K562 (cell line): ENCODE measurements around the gene LTBR. TPM values are rescaled to one million over a fixed set of nuclear protein-coding genes. Genes with fewer than 3 reads are reported as not detected.

ENCODE experiments used
- BRD9 ChIP-seq: fragments of 450-650 bp; IDR thresholded peaks from 2 replicates; pipeline ENCODE4 v1.6.1; 2018; ENCODE audit warnings: low read depth; ENCODE audit not compliant: partially characterized antibody
- C11orf30 ChIP-seq: fragments of 450-650 bp; IDR thresholded peaks from 2 replicates; pipeline ENCODE4 v1.6.1; 2016; ENCODE audit warnings: low read depth, mild to moderate bottlenecking
- CAMTA2 ChIP-seq: fragments of 250-450 bp; sonication (Bioruptor Pico); conservative IDR thresholded peaks from 2 replicates; pipeline ENCODE4 v1.5.1; 2022
- EP400 ChIP-seq: fragments of 450-650 bp; IDR thresholded peaks from 2 replicates; pipeline ENCODE4 v1.6.1; 2017; ENCODE audit warnings: antibody characterized with exemption, mild to moderate bottlenecking, moderate library complexity
- EZH2 ChIP-seq: IDR thresholded peaks from 2 replicates; pipeline ENCODE4 v1.6.1; 2012; ENCODE audit warnings: low read depth, mild to moderate bottlenecking, inconsistent platforms, low read length, borderline replicate concordance
- HDAC3 ChIP-seq: fragments of 450-650 bp; IDR thresholded peaks from 2 replicates; pipeline ENCODE4 v1.6.1; 2018; ENCODE audit warnings: borderline replicate concordance, mild to moderate bottlenecking, moderate library complexity; ENCODE audit not compliant: partially characterized antibody
- HEY1 ChIP-seq: fragments of 250-450 bp; sonication (Bioruptor Pico); IDR thresholded peaks from 2 replicates; pipeline ENCODE4 v1.5.0; 2020; ENCODE audit warnings: mild to moderate bottlenecking, moderate library complexity, borderline replicate concordance
- MAZ ChIP-seq, 2 experiments: fragments of 450-650 bp in 1 of 2; sonication (generic) in 1 of 2; formaldehyde crosslinking; IDR thresholded peaks in 1 of 2; conservative IDR thresholded peaks in 1 of 2; 2 replicates each; pipeline versions ENCODE4 v1.4.0 to v1.5.0; 2020; ENCODE audit warnings: mild to moderate bottlenecking in 1 of 2, missing genetic modification reagents in 1 of 2
- MED1 ChIP-seq: sonication (generic); formaldehyde crosslinking; IDR thresholded peaks from 2 replicates; pipeline ENCODE4 v1.8.1; 2023; ENCODE audit warnings: missing genetic modification reagents, borderline replicate concordance
- MYC ChIP-seq, 2 experiments: fragments of 250-450 bp in 1 of 2; sonication (Bioruptor Pico) in 1 of 2; IDR thresholded peaks; 2 replicates each; pipeline versions ENCODE4 v1.5.1 to v1.6.1; 2012 to 2021; ENCODE audit warnings: low read depth in 2 of 2, borderline replicate concordance in 1 of 2, improper control_type of control experiment in 1 of 2, low read length in 1 of 2, mild to moderate bottlenecking in 1 of 2, moderate library complexity in 1 of 2
- NR2C2 ChIP-seq, 2 experiments: fragments of 200-800 bp in 1 of 2; sonication (Bioruptor generic) in 1 of 2; sonication (generic) in 1 of 2; formaldehyde crosslinking in 1 of 2; IDR thresholded peaks; 2 replicates each; pipeline versions ENCODE4 v1.6.1 to v1.8.0; 2016 to 2022; ENCODE audit warnings: mild to moderate bottlenecking in 1 of 2, missing compliant biosample characterization in 1 of 2, missing genetic modification characterization in 1 of 2, missing genetic modification reagents in 1 of 2
- PHF8 ChIP-seq: fragments of 200-600 bp; sonication (generic); IDR thresholded peaks from 2 replicates; pipeline ENCODE4 v1.6.1; 2012; ENCODE audit warnings: mixed run types, mild to moderate bottlenecking, inconsistent platforms, low read length, moderate library complexity, borderline replicate concordance
- RBBP5 ChIP-seq: fragments of 200-600 bp; sonication (generic); IDR thresholded peaks from 2 replicates; pipeline ENCODE4 v1.6.1; 2012; ENCODE audit warnings: borderline replicate concordance, mild to moderate bottlenecking, low read length, control low read depth, inconsistent platforms; ENCODE audit not compliant: insufficient read depth, poor library complexity, severe bottlenecking
- ZEB2 ChIP-seq: fragments of 450-650 bp; IDR thresholded peaks from 2 replicates; pipeline ENCODE4 v1.6.1; 2016
- ZNF12 ChIP-seq: sonication (generic); formaldehyde crosslinking; IDR thresholded peaks from 2 replicates; pipeline ENCODE4 v1.4.0; 2020; ENCODE audit warnings: mild to moderate bottlenecking, missing genetic modification reagents
- ZNF224 ChIP-seq: sonication (generic); formaldehyde crosslinking; IDR thresholded peaks from 2 replicates; pipeline ENCODE4 v1.8.0; 2022; ENCODE audit warnings: mild to moderate bottlenecking, missing genetic modification reagents
- ZNF23 ChIP-seq: fragments of 250-450 bp; sonication (Bioruptor Pico); IDR thresholded peaks from 2 replicates; pipeline ENCODE4 v1.4.0; 2020; ENCODE audit warnings: mild to moderate bottlenecking
- ZNF232 ChIP-seq: sonication (generic); formaldehyde crosslinking; IDR thresholded peaks from 2 replicates; pipeline ENCODE4 v1.8.0; 2022; ENCODE audit warnings: mild to moderate bottlenecking, missing genetic modification reagents
- ZNF263 ChIP-seq: sonication (generic); formaldehyde crosslinking; IDR thresholded peaks from 2 replicates; pipeline ENCODE4 v1.8.0; 2022; ENCODE audit warnings: mild to moderate bottlenecking, missing genetic modification reagents, borderline replicate concordance
- polyA plus RNA-seq, 8 experiments: library from polyadenylated mRNA; depleted of rRNA in 4 of 8; stranded (reverse) in 5 of 8; unstranded in 3 of 8; fragments of >200 nt; fragmentation: Nextera tagmentation in 2 of 8; fragmentation: Illumina TruSeq in 1 of 8; extraction: Ambion mirVana in 2 of 8; extraction: Trizol in 1 of 8; gene quantifications; 2 replicates each; pipeline versions ENCODE4 v1.2.1 to v1.2.3, GENCODE V29; 2011 to 2014; ENCODE audit warnings: inconsistent platforms in 1 of 8, missing spikeins in 1 of 8
- total RNA-seq, 7 experiments: library from RNA; depleted of rRNA in 6 of 7; stranded (reverse); fragments of >200 nt in 6 of 7; fragmentation: Illumina TruSeq in 2 of 7; extraction: Trizol in 2 of 7; gene quantifications; 2 replicates each; pipeline versions ENCODE4 v1.2.1 to v1.2.3, GENCODE V29; 2011 to 2021; ENCODE audit warnings: low replicate concordance in 1 of 7
- TF ChIP-seq, protein P1 (sequence below): sonication (generic); formaldehyde crosslinking; IDR thresholded peaks from 2 replicates; pipeline ENCODE4 v1.8.0; 2022; ENCODE audit warnings: missing genetic modification reagents, mild to moderate bottlenecking, moderate library complexity, borderline replicate concordance
- TF ChIP-seq, protein P2 (sequence below): fragments of 150-350 bp; IDR thresholded peaks from 2 replicates; pipeline ENCODE4 v1.6.1; 2014; ENCODE audit warnings: low read depth, mild to moderate bottlenecking, low read length, borderline replicate concordance
- TF ChIP-seq, protein P3 (sequence below): sonication (generic); formaldehyde crosslinking; IDR thresholded peaks from 2 replicates; pipeline ENCODE4 v1.5.0; 2020; ENCODE audit warnings: missing genetic modification reagents

LTBR gene
- total and polyA plus RNA-seq, 9 of the 15 experiments (the other 6 are each of a cell fraction or from before 2014, with no cell fraction given) = 0.96 to 69.0 (median 35.3) TPM

DNA sequence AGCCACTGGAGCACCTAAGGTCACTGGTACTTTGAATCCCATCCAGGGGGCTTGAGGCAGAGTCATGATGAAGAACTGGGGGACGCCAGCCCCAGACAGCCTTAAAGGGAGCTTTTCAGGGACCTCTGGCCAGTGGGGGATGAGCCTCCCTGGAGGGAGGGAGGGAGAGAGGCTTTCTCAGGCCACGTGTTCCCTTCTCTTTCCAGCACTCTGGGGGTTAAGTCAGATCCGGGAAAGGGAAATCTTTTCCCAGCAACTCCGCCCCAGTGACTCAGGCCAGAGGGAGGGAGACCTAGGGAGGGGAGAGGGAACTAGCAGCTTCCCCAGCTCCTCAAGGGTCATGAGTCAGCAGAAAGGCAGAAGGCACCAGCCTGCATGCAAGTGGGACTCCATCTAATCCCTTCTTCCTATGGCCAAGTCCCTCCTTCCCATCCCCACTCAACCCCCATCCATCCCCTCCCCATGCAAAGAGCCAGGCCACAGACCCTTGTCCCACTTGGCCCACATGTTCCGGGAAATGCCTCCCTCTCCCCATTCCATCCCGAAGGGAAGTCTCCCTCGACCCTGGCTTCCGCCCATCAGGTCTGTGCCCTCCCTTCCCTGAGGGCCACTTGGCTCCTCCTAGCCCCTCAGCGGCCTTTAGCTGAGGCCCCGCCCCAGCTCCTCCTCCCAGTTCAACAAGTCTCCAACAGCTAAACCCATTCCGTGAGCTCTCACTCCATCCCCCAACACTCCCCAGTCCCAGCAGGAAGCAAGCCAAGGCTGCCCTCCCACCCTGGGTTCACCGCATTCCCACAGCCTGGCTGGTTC, 47.7 kb upstream of the LTBR start (continued):
- TF ChIP-seq HDAC3 (no peak), HEY1 (CRISPR knock-in tag) (no peak), ZEB2 (no peak), CAMTA2 (no peak), BRD9 (no peak), MYC (IDR thresholded peaks at IDR 0.05; ENCODE audit: low read depth, low read length) (peak; percentile 93), MYC (CRISPR knock-in tag; IDR thresholded peaks at IDR 0.05; ENCODE audit: borderline replicate concordance, low read depth) (0 out of 2 replicates have a peak, but pooled peaks have one; percentile 1), ZNF12 (CRISPR knock-in tag) (no peak), MAZ (CRISPR knock-in tag; conservative IDR thresholded peaks at IDR 0.05 in 1 of 2, IDR thresholded peaks at IDR 0.05 in 1 of 2) (peak; percentile 44 to 85), ZNF23 (CRISPR knock-in tag) (no peak), ZNF232 (CRISPR knock-in tag) (no peak), PHF8 (peak; percentile 42; the same call in 1 of the 2 replicates), ZNF224 (CRISPR knock-in tag) (no peak), ZNF263 (no peak), EZH2 (no peak), NR2C2 (CRISPR knock-in tag; IDR thresholded peaks at IDR 0.05) (no peak), NR2C2 (tag; IDR thresholded peaks at IDR 0.05) (peak; percentile 62), RBBP5 (peak; percentile 37), EP400 (peak; percentile 90), MED1 (CRISPR knock-in tag) (no peak), C11orf30 (peak; percentile 100)
- TF ChIP-seq, protein P1, sequence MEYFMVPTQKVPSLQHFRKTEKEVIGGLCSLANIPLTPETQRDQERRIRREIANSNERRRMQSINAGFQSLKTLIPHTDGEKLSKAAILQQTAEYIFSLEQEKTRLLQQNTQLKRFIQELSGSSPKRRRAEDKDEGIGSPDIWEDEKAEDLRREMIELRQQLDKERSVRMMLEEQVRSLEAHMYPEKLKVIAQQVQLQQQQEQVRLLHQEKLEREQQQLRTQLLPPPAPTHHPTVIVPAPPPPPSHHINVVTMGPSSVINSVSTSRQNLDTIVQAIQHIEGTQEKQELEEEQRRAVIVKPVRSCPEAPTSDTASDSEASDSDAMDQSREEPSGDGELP (CRISPR knock-in tag) = no peak; the same call in 1 of the 2 replicates
- TF ChIP-seq, protein P2, sequence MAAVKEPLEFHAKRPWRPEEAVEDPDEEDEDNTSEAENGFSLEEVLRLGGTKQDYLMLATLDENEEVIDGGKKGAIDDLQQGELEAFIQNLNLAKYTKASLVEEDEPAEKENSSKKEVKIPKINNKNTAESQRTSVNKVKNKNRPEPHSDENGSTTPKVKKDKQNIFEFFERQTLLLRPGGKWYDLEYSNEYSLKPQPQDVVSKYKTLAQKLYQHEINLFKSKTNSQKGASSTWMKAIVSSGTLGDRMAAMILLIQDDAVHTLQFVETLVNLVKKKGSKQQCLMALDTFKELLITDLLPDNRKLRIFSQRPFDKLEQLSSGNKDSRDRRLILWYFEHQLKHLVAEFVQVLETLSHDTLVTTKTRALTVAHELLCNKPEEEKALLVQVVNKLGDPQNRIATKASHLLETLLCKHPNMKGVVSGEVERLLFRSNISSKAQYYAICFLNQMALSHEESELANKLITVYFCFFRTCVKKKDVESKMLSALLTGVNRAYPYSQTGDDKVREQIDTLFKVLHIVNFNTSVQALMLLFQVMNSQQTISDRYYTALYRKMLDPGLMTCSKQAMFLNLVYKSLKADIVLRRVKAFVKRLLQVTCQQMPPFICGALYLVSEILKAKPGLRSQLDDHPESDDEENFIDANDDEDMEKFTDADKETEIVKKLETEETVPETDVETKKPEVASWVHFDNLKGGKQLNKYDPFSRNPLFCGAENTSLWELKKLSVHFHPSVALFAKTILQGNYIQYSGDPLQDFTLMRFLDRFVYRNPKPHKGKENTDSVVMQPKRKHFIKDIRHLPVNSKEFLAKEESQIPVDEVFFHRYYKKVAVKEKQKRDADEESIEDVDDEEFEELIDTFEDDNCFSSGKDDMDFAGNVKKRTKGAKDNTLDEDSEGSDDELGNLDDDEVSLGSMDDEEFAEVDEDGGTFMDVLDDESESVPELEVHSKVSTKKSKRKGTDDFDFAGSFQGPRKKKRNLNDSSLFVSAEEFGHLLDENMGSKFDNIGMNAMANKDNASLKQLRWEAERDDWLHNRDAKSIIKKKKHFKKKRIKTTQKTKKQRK = no peak
- TF ChIP-seq, protein P3, sequence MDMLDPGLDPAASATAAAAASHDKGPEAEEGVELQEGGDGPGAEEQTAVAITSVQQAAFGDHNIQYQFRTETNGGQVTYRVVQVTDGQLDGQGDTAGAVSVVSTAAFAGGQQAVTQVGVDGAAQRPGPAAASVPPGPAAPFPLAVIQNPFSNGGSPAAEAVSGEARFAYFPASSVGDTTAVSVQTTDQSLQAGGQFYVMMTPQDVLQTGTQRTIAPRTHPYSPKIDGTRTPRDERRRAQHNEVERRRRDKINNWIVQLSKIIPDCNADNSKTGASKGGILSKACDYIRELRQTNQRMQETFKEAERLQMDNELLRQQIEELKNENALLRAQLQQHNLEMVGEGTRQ (CRISPR knock-in tag) = peak; percentile 69
